ENCODE results near the gene MAN2A2. TPM values are rescaled to one million over a fixed set of nuclear protein-coding genes. Genes with fewer than 3 reads are reported as not detected.

The MAN2A2 gene
- total RNA-seq, 4 donors from 2014 or later, result 32.9 to 90.3 (median 66.4) TPM

DNA sequence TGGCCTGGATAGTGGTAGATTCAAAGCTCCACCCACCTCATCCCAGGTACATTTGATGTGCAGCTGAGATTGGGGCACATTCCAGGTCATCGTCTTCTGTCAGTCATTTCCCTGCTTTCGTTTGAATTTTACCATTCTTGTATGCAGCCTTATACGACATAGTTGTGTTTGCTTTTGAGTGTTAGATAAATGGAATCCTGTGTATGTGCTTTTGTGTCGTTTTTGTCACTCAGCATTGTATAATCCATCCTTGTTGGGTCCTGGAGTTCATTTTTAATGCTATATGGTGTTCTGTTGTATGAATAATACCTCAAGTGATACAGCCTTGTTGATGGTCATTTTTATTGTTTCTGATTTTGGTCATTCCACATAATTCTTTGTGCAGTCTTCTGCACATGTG, 58.9 kb downstream of the MAN2A2 start:
- TF ChIP-seq, protein P1, sequence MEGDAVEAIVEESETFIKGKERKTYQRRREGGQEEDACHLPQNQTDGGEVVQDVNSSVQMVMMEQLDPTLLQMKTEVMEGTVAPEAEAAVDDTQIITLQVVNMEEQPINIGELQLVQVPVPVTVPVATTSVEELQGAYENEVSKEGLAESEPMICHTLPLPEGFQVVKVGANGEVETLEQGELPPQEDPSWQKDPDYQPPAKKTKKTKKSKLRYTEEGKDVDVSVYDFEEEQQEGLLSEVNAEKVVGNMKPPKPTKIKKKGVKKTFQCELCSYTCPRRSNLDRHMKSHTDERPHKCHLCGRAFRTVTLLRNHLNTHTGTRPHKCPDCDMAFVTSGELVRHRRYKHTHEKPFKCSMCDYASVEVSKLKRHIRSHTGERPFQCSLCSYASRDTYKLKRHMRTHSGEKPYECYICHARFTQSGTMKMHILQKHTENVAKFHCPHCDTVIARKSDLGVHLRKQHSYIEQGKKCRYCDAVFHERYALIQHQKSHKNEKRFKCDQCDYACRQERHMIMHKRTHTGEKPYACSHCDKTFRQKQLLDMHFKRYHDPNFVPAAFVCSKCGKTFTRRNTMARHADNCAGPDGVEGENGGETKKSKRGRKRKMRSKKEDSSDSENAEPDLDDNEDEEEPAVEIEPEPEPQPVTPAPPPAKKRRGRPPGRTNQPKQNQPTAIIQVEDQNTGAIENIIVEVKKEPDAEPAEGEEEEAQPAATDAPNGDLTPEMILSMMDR (IDR thresholded peaks at IDR 0.05), result no peak

GRCh38 chr15:90966262-90966661, 63.2 kb downstream of the MAN2A2 start:
- no peak for ATAC-seq (ENCODE audit: low FRiP score)
- DNase-seq (ENCODE audit: low spot score), result no peak
- TF ChIP-seq, protein P1 (IDR thresholded peaks at IDR 0.05), result no peak

More for the DNA sequence above, 58.9 kb downstream of the MAN2A2 start:
- ATAC-seq (ENCODE audit: low FRiP score), result no peak
- DNase-seq (ENCODE audit: low spot score), result no peak

GRCh38 chr15:90967206-90967605, 64.1 kb downstream of the MAN2A2 start:
- ATAC-seq (ENCODE audit: low FRiP score) (no peak), DNase-seq (ENCODE audit: low spot score) (no peak)
- TF ChIP-seq, protein P1 (IDR thresholded peaks at IDR 0.05), result no peak

DNA sequence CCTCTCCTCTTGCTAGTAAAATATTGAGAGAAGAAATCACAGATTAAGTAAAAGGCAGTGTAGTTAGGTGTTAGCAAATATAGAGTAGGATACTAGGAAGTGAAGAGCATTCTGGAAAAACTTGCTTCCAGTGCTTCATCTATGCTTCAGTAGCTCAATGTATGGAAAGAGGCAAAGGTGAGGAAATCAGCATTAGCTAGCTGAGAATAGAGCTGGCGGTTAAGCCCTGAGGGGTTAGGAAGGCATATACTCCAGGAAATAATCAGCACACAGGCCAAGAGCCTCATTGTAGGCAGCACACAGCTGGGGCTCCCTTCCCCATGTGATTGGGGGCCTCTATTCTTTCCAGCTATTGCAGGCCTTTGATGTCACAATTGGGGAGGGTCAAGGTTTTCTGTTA, 65.3 kb downstream of the MAN2A2 start:
- ATAC-seq (ENCODE audit: low FRiP score) (no peak), DNase-seq (ENCODE audit: low spot score) (no peak)
- TF ChIP-seq, protein P1 (IDR thresholded peaks at IDR 0.05), result no peak

DNA sequence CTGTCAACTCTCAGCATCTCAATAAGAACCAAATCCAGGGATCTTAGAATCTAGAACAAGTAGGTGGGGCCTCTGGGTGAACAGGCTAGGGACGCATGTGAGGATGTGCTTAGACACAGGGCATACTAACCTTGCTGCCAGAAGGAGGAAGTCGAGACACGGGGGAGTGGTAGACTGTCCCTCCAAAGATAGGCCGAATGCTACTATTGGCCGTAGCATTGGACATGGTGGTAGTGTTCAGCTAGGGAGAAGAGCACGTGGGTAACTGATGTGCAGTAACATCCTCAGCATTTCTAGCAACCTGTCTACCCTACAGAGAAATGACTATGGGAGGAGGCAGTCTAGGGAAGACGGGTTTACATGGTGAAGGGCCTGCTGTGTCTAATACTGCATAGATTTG, 67.2 kb downstream of the MAN2A2 start:
- TF ChIP-seq, protein P1 (IDR thresholded peaks at IDR 0.05), result no peak
- ATAC-seq (ENCODE audit: low FRiP score), result no peak
- no peak for DNase-seq (ENCODE audit: low spot score)

- DNase-seq (ENCODE audit: low spot score) (no peak), ATAC-seq (ENCODE audit: low FRiP score) (no peak)
- TF ChIP-seq, protein P1 (IDR thresholded peaks at IDR 0.05), result no peak
These were observed 69.0 kb downstream of the MAN2A2 start for GRCh38 chr15:90972133-90972532.

Small RNA genes within 50 kb of the gene (small RNA-seq; reads per million reads assigned to genes)
- gene RN7SL363P, result not detected

Other genes starting within 250 kb of the MAN2A2 start
- gene BLM, start 186.0 kb upstream of the MAN2A2 start, total RNA-seq, result 10 to 100 TPM in 1 of 4 donors, 1 to 10 TPM in 3; 1.7 to 13.2 (median 4.2) TPM
- gene FURIN, start 34.7 kb upstream of the MAN2A2 start, total RNA-seq, result 100 to 1,000 TPM in 2 of 4 donors, 10 to 100 TPM in 2; 58.7 to 121 (median 92.3) TPM
- 100 to 1,000 TPM in 1 of 4 donors, 10 to 100 TPM in 3; 57.0 to 146 (median 77.2) TPM for gene FES, start 18.8 kb upstream of the MAN2A2 start, total RNA-seq
- gene HDDC3, start 29.2 kb downstream of the MAN2A2 start, total RNA-seq, result 10 to 100 TPM; 11.2 to 27.3 (median 18.0) TPM
- 10 to 100 TPM; 40.8 to 61.5 (median 48.8) TPM for gene UNC45A, start 32.0 kb downstream of the MAN2A2 start, total RNA-seq
- 1 to 10 TPM; 2.6 to 6.6 (median 5.0) TPM for gene RCCD1, start 51.6 kb downstream of the MAN2A2 start, total RNA-seq
- gene PRC1, start 91.2 kb downstream of the MAN2A2 start, total RNA-seq, result 10 to 100 TPM in 2 of 4 donors, 1 to 10 TPM in 2; 3.5 to 26.2 (median 11.9) TPM
- gene VPS33B, start 119.3 kb downstream of the MAN2A2 start, total RNA-seq, result 10 to 100 TPM in 1 of 4 donors, 1 to 10 TPM in 3; 4.7 to 12.4 (median 8.0) TPM
- 1 to 10 TPM; 1.3 to 9.6 (median 4.2) TPM for gene SV2B, start 197.0 kb downstream of the MAN2A2 start, total RNA-seq